ENCODE data around the gene PTGES3L.
"Not testable (repeated sequence)": the region's sequence is repeated elsewhere in the genome, so short reads cannot be mapped to it uniquely, and the experiment has no call there.

- TF ChIP-seq REST (IDR thresholded peaks at IDR 0.05; ENCODE audit: insufficient read depth in 1 of 2, low read depth in 2 of 2, low read length in 1 of 2); POLR2AphosphoS5 (IDR thresholded peaks at IDR 0.05; ENCODE audit: low read depth, low read length): not testable (repeated sequence)
These were observed 4.2 kb downstream of the PTGES3L start for GRCh38 chr17:42975701-42976100.
